Testis (tissue), 2 donors: Measurements from ENCODE around the gene VDR.

Experiments used
- CTCF ChIP-seq, 3 experiments: fragments of 450-650 bp in 2 of 3; fragments of 200-600 bp in 1 of 3; sonication (generic) in 1 of 3; IDR thresholded peaks; one replicate each; pipeline ENCODE4 v1.5.1; 2016 to 2019; ENCODE audit warnings: antibody characterized with exemption in 3 of 3, mild to moderate bottlenecking in 2 of 3, moderate library complexity in 1 of 3
- POLR2A ChIP-seq: fragments of 450-650 bp; IDR thresholded peaks from one replicate; pipeline ENCODE4 v1.6.1; 2017; ENCODE audit warnings: antibody characterized with exemption, mild to moderate bottlenecking, moderate library complexity

DNA sequence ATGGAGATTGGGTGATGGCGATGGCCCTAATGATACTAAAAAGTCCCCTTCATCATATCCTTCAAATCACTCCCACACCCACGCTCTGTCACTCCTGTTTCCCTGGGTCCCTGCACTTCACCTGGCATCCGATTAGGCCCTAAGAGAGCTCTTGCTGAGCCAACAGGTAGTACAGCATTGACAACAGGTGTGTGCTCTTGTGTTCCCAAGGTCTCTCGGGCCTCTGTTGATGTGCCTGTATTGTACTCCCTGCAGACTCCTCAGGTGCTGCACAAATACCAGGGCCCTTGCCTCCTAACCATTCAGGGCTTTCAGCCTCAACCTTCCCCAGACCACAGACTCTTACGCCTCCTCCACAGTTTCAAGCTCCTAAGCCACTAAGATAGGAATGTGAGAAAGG, 25.8 kb upstream of the VDR start:
- TF ChIP-seq CTCF (IDR thresholded peaks at IDR 0.05) = no peak
- TF ChIP-seq POLR2A = no peak
